ENCODE measurements around the gene MYO1D.

DNA sequence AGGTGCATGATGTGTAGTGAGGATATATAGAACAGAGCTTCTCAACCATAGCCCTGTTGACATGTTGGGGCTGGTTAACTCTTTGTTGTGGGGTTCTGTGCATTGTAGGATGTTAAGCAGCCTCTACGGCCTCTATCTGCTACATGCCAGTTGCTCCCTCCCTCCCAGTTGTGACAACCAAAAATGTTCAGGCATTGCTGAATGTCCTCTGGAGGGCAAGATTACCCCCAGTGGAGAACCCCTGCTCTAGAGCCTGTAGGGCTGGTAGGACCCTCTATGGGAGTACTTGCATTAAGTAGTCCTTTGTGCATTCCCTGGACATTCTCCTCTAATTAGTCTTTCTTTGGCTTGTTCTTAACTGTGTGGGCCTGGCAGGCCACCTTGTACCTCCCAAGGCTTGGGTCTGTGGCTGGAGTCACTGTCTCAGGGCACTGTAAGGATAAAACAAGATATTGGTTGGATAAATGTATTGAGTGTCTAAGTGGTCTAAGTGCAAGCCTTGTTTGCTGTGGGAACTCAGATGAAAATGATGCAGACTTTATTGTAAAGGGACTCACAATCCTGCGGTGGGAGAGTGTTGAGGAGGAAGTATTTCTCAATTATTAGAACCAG is 19.8 kb upstream of the MYO1D start:
- TF ChIP-seq, protein P1, sequence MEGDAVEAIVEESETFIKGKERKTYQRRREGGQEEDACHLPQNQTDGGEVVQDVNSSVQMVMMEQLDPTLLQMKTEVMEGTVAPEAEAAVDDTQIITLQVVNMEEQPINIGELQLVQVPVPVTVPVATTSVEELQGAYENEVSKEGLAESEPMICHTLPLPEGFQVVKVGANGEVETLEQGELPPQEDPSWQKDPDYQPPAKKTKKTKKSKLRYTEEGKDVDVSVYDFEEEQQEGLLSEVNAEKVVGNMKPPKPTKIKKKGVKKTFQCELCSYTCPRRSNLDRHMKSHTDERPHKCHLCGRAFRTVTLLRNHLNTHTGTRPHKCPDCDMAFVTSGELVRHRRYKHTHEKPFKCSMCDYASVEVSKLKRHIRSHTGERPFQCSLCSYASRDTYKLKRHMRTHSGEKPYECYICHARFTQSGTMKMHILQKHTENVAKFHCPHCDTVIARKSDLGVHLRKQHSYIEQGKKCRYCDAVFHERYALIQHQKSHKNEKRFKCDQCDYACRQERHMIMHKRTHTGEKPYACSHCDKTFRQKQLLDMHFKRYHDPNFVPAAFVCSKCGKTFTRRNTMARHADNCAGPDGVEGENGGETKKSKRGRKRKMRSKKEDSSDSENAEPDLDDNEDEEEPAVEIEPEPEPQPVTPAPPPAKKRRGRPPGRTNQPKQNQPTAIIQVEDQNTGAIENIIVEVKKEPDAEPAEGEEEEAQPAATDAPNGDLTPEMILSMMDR (IDR thresholded peaks at IDR 0.05), result no peak
- TF ChIP-seq SIN3A (IDR thresholded peaks at IDR 0.05; ENCODE audit: borderline replicate concordance, insufficient read depth, low read depth, low read length) (no peak), POLR2AphosphoS5 (IDR thresholded peaks at IDR 0.05; ENCODE audit: low read depth, low read length) (no peak)

Measured in Panc1 (cell line).